ENCODE measurements around the gene PGAP6.

DNA sequence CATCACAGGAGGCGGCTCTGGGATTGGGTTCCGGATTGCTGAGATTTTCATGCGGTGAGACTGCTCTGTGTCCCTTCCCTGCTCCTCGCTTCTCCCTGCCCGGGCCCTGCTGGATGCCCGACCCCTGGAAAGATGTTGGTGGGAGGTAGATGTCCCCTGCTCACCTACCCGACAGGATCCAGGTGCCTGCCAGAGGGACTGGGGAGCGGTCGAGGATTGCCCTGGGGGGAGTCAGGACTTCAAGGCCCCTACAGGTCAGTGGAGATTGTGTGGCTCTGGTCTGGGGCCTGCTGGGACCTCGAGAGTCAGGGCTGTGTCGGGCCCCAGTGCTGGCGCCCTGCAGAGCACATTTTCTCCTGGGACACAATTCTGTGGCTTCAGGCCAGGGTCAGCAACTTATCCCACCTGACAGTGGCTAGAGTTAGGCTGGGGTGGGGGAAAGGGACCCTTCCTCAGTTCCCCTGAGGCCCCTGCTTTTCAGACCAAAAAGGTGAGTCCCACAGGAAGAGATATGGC, 23.3 kb upstream of the PGAP6 start:
- TF ChIP-seq, protein P1, sequence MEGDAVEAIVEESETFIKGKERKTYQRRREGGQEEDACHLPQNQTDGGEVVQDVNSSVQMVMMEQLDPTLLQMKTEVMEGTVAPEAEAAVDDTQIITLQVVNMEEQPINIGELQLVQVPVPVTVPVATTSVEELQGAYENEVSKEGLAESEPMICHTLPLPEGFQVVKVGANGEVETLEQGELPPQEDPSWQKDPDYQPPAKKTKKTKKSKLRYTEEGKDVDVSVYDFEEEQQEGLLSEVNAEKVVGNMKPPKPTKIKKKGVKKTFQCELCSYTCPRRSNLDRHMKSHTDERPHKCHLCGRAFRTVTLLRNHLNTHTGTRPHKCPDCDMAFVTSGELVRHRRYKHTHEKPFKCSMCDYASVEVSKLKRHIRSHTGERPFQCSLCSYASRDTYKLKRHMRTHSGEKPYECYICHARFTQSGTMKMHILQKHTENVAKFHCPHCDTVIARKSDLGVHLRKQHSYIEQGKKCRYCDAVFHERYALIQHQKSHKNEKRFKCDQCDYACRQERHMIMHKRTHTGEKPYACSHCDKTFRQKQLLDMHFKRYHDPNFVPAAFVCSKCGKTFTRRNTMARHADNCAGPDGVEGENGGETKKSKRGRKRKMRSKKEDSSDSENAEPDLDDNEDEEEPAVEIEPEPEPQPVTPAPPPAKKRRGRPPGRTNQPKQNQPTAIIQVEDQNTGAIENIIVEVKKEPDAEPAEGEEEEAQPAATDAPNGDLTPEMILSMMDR (conservative IDR thresholded peaks at IDR 0.05 in 1 of 2, IDR thresholded peaks at IDR 0.05 in 1 of 2; ENCODE audit: low read depth in 1 of 2, low read length in 2 of 2): no peak
- no peak for TF ChIP-seq EZH2 (IDR thresholded peaks at IDR 0.05; ENCODE audit: low read length, missing control alignments)

Measured in fibroblast of lung (primary cell).